HPDE6-E6E7 (cell line): ENCODE measurements around the gene SPDYA.

Experiments used
- DNase-seq: peaks from one replicate; pipeline ENCODE4 v3.0.0; 2011; ENCODE audit warnings: missing footprints; ENCODE audit errors: extremely low spot score

SPDYA gene

GRCh38 chr2:28824870-28825269, 14.2 kb downstream of the SPDYA start:
- DNase-seq: no peak

DNA sequence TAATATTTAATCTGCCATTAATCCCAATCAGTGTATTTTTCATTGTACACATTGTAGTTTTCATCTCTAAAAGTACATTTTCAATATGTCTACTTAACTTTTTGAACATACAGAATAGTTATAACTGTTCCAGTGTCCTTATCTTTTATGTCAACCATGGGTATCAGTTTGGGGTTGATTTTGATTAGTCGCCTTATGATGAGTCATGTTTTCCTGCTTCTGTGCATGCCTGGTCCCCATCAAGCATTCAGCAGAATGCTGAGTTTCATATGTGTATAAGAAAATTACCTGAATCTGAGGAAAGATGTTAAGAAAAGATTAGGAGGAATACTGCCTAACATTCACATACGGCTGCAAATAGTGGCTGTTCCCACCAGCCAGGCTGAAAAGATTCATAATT, 17.7 kb downstream of the SPDYA start:
- no peak for DNase-seq

DNA sequence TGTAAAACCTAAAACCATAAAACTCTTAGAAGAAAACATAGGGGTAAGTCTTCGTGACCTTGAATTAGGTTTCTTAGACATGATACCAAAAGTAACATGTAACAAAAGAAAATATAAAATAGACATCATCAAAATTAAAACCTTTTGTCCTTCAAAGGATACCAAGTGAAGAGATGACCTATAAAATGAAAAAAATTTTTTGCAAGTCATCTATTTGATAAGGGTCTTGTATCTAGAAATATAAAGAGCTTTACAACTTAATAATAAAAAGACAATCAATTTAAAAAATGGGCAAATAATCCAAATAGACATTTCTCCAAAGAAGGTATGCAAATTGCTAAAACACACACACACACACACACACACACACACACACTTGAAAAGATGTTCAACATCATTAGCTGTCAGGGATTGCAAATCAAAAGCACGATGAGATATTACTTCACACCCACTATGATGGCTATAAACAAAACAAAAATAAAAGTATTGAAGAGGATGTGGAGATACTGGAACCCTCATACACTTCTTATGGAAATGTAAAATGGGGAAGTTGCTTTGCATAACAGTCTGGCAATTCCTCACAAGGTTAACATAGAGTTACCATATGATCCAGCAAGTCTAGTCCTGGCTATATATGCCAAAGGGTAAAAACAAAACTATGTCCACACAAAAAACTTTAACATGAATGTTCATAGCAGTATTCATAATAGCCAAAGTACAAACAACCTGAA, 23.3 kb downstream of the SPDYA start:
- no peak for DNase-seq

DNA sequence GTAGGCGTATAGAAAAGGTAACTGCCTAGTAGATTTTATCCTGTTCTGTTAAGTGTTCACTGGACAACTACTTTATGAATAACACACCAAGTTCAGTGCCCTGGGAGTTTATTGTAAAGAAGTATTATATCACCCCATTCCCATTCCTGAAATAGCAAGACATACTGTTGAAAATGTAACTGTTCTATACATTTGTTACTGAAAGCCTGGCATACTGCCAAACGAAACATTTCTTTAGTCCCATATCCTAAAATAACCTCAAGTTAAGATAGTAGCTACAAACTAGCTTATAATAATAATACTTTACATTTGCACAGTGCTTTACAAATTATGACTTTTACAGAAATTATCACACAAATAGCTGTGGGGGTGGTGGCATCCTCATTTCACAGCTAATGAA, 25.1 kb downstream of the SPDYA start:
- no peak for DNase-seq

- no peak for DNase-seq
Observed at GRCh38 chr2:28838971-28839370, 28.3 kb downstream of the SPDYA start.

DNA sequence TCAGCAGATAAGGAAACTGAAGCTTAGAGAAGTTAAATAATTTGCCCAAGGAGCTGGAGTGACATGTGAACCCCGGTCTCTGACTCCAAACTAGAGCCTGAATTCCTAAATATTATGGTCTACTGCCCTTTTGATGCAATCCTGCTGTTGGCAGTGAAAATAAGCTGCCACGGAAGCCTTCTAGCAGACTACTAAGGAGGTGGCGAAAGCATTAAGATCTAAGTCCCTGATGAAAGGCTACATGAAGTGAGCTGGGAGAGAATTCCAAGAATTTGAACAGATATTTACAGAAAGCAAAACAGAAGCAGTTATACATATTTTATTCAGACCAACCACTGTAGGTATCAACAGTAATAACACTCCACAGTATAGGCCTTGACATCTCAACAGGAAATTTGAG, 31.4 kb downstream of the SPDYA start:
- no peak for DNase-seq

DNA sequence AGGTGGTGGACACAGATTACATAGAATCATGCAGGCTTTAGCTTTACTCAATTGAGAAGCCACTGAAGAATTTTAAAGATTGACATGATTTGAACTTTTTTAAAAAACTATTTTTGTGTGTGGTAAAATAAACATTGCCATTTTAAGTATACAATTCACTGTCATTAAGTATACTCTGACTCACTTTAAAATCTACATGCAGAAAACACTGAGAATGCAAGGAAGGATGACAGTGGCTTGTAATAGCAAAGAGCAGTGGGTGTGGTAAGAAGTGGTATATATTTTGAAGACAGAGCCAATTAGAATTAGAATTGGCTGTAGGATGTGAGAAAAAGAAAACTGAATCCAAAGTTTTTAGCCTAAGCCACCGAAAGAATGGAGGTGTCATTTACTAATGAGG, 44.6 kb downstream of the SPDYA start:
- no peak for DNase-seq

DNA sequence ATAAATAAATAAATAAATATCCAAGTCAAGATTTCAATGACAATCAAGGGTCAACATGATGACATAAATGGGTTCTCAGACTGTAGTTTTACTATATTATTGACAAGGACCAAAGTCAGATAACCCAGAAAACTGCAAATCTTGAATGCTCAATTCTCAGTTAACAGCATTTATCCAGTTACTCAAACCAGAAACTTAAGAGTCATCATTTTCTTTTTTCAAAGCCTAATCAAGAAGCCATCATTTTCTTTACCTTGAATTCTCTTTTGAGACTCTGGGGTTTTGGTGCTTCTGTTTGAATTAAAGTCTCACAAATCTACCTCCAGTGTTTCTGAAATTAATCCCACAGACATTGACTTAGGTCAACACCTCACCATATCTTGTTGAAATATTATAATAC, 45.3 kb downstream of the SPDYA start:
- DNase-seq: no peak

GRCh38 chr2:28868611-28869010, 58.0 kb downstream of the SPDYA start:
- DNase-seq: no peak

DNA sequence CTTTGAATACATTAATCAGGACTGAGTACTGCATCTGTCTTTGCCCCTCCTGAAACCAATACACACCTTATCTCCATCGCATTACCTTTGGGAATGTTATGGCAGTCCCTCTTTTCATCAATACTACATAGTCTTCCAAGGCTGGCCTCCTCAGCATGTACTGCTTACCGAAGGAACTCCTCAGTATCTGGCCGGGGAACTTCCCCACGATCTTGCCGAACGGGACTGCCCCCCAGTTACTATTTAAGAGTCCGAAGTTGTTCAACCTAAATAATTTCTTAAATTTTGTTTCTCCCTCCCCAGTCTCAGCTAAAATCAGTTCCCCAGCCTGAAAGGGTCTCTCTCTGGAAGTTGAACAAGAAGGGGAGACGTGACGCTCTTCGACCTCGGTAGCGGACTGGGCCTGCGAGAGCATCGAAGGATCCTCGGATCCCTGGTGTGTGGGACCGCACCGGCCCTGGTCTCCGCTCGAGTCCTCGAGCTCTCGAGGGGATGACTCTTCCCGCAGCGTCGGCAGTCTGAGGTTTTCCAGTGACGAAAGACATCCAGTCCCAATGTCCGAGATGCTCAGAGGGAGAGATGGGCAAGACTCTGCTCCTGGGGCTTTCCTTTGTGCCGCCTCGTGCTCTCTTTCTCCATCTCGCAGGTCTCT, 59.0 kb downstream of the SPDYA start:
- peak; percentile 20 for DNase-seq

DNA sequence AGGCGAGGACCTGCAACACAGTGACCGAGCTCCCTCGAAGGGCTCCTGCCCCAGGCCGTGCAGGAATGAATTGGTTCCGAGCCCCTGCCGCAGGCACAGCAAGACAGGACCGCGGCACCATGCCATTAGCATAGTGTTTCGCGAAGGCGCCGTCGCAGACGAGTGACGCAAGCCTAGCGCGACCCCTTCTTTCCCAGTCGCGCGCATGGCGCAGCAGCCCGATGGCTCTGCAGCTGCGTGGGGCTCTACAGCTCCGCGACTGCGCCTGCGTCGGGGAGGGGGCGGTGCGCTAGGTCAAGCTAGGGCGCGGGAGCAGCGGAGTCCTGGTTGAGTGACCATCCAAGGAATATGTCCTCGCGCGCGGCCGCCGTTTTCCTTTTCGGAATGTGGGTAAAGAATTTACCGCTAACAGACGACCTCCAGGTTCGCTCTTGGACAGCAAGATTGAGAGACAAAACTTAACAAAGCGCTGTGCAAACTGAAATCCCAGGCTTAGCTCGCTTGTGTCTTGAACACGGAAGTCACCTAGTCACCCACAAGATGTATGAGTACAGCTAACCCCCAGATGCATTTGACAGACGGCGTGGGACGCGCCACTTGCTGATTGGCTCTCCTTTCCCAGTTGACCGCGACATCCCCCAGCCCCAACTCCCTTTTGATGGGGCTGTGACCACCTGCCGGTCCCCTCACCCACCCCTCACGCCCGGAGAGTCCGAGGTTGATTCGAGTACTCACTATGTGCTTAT, 59.7 kb downstream of the SPDYA start, which contains the start of gene TRMT61B:
TRMT61B (minus strand) TSS at position 164 of the 746 bp plus-strand sequence; CDS start at position 132, 32 bp downstream.
- DNase-seq: peak; percentile 97

- no peak for DNase-seq
Observed at GRCh38 chr2:28871620-28872019, 61.0 kb downstream of the SPDYA start.

DNA sequence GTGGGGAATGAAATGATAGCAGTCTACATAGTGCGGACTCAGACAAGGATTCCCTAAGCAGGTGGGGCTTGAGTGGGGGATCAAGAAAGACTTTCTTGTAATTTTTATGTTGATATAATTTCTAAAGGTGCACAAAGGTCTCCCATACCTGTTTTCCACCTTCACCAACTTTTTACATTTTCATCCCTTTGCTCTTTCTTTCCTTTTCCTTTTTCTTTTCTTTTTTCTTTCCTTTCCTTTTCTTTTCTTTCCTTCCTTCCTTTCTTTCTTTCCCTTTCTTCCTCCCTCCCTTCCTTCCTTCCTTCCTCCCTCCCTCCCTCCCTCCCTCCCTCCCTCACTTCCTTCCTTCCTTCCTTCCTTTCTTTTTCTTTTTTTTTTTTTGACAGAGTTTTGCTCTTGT, 69.6 kb downstream of the SPDYA start:
- DNase-seq: no peak

GRCh38 chr2:28893488-28893887, 82.9 kb downstream of the SPDYA start:
- DNase-seq: no peak

- DNase-seq: peak; percentile 96
Observed at GRCh38 chr2:28894470-28895188, 84.0 kb downstream of the SPDYA start, which contains the start of gene WDR43. TSS of gene WDR43 (plus strand) at chr2:28894667. CDS start at chr2:28894699, 32 bp downstream.

GRCh38 chr2:28895189-28895893, 84.7 kb downstream of the SPDYA start:
- peak; percentile 61 for DNase-seq

- peak; percentile 39 for DNase-seq
Observed at GRCh38 chr2:28896906-28897305, 86.3 kb downstream of the SPDYA start.

DNA sequence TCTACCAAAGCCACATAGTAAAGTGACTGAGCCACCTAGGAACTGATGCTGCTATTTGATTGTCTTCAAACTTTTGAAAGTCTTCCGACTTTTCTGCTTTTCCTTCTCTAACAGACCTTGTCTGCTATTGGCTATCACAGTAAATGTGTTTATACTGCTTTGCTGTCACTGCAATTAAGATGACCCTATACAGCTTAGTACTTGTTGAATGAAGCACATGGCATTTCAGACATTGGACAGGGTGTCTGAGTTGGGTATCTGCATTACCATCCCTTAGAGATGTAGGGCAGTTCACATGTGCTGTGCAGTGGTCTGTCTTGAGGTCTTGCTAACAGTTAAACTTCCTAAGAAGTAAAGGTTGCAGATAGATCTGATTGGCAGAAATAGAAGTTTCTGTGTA, 87.4 kb downstream of the SPDYA start:
- no peak for DNase-seq
